NT2/D1 (cell line): ENCODE results near the gene L3MBTL1.
A peak's percentile ranks its signal among the peaks of the same experiment; 100 is the strongest.

Experiments
- DNase-seq: peaks from one replicate; pipeline ENCODE4 v3.0.0-alpha.2; 2011; ENCODE audit warnings: low read depth, low spot score
- H3K27me3 ChIP-seq: 2 replicates; pipeline ENCODE4 v1.6.0; 2011; ENCODE audit warnings: mild to moderate bottlenecking; ENCODE audit not compliant: insufficient read length, insufficient read depth
- H3K36me3 ChIP-seq: 2 replicates; pipeline ENCODE4 v1.6.1; 2011; ENCODE audit warnings: mild to moderate bottlenecking, low read length, mixed read lengths; ENCODE audit not compliant: insufficient read depth, insufficient read length
- H3K4me1 ChIP-seq: 2 replicates; pipeline ENCODE4 v1.5.1; 2011; ENCODE audit not compliant: insufficient read depth, insufficient read length
- H3K4me3 ChIP-seq: 2 replicates; pipeline ENCODE4 v1.5.1; 2011; ENCODE audit warnings: low read depth; ENCODE audit not compliant: insufficient read length
- H3K9ac ChIP-seq: 2 replicates; pipeline ENCODE4 v1.6.0; 2011; ENCODE audit warnings: low read depth; ENCODE audit not compliant: insufficient read length
- H3K9me3 ChIP-seq: 2 replicates; pipeline ENCODE4 v1.5.1; 2011; ENCODE audit warnings: mild to moderate bottlenecking, low read length; ENCODE audit not compliant: insufficient read depth
- SUZ12 ChIP-seq: IDR thresholded peaks from 2 replicates; pipeline ENCODE4 v1.6.1; 2011; ENCODE audit not compliant: insufficient read length, insufficient read depth; ENCODE audit errors: extremely low read depth
- YY1 ChIP-seq: IDR thresholded peaks from 2 replicates; pipeline ENCODE4 v1.6.1; 2011; ENCODE audit not compliant: insufficient read length, insufficient read depth
- ZNF274 ChIP-seq: IDR thresholded peaks from 2 replicates; pipeline ENCODE4 v1.6.1; 2011; ENCODE audit warnings: mild to moderate bottlenecking, low read depth, low read length

L3MBTL1 gene

GRCh38 chr20:43508604-43509040 lies 1.1 kb downstream of the L3MBTL1 start:
- no peaks in the 10 kb centered on the region for H3K9me3 ChIP-seq
- H3K36me3 ChIP-seq, result no peaks in the 10 kb centered on the region
- H3K9ac ChIP-seq, result peak overlapping the region; percentile 52
- DNase-seq, result no peak
- H3K4me3 ChIP-seq, result peak overlapping the region; percentile 68
- no peak for TF ChIP-seq SUZ12
- TF ChIP-seq YY1, result no peak
- no peak for TF ChIP-seq ZNF274
- peaks cover 27% of the 10 kb centered on the region for H3K27me3 ChIP-seq
- peaks cover 7% of the 10 kb centered on the region for H3K4me1 ChIP-seq

GRCh38 chr20:43511879-43512278 lies 4.4 kb downstream of the L3MBTL1 start:
- H3K4me1 ChIP-seq, result peaks cover 7% of the 10 kb centered on the region
- H3K9ac ChIP-seq, result no peak overlapping the region
- peaks cover 6% of the 10 kb centered on the region for H3K27me3 ChIP-seq
- no peak overlapping the region for H3K4me3 ChIP-seq
- TF ChIP-seq SUZ12 (no peak), YY1 (no peak), ZNF274 (no peak)
- peaks cover 11% of the 10 kb centered on the region for H3K36me3 ChIP-seq
- no peak for DNase-seq
- H3K9me3 ChIP-seq, result no peaks in the 10 kb centered on the region

- DNase-seq, result no peak
- H3K27me3 ChIP-seq, result no peaks in the 10 kb centered on the region
- TF ChIP-seq ZNF274 (no peak), YY1 (no peak), SUZ12 (no peak)
- no peaks in the 10 kb centered on the region for H3K9me3 ChIP-seq
- peak overlapping the region; percentile 58 for H3K9ac ChIP-seq
- peak overlapping the region; percentile 90 for H3K4me3 ChIP-seq
- peaks cover 21% of the 10 kb centered on the region for H3K36me3 ChIP-seq
- H3K4me1 ChIP-seq, result peaks cover 7% of the 10 kb centered on the region
Observed at GRCh38 chr20:43513372-43513930, 6.0 kb downstream of the L3MBTL1 start.

GRCh38 chr20:43513931-43514647 lies 6.6 kb downstream of the L3MBTL1 start:
- DNase-seq, result peak; percentile 100
- TF ChIP-seq YY1 (no peak), SUZ12 (no peak), ZNF274 (no peak)
- peaks cover 26% of the 10 kb centered on the region for H3K36me3 ChIP-seq
- no peaks in the 10 kb centered on the region for H3K9me3 ChIP-seq
- peak overlapping the region; percentile 90 for H3K4me3 ChIP-seq
- peaks cover 7% of the 10 kb centered on the region for H3K4me1 ChIP-seq
- H3K27me3 ChIP-seq, result no peaks in the 10 kb centered on the region
- peak overlapping the region; percentile 93 for H3K9ac ChIP-seq

GRCh38 chr20:43514648-43514999 lies 7.1 kb downstream of the L3MBTL1 start:
- peaks cover 29% of the 10 kb centered on the region for H3K36me3 ChIP-seq
- H3K9ac ChIP-seq, result peak overlapping the region; percentile 93
- no peaks in the 10 kb centered on the region for H3K27me3 ChIP-seq
- TF ChIP-seq ZNF274, result no peak
- no peak for TF ChIP-seq YY1
- DNase-seq, result no peak
- peaks cover 5% of the 10 kb centered on the region for H3K4me1 ChIP-seq
- peak overlapping the region; percentile 90 for H3K4me3 ChIP-seq
- H3K9me3 ChIP-seq, result no peaks in the 10 kb centered on the region

- Histone ChIP-seq H3K4me3 (peak overlapping the region; percentile 90), H3K9me3 (no peaks in the 10 kb centered on the region), H3K4me1 (peaks cover 5% of the 10 kb centered on the region), H3K9ac (peak overlapping the region; percentile 93), H3K27me3 (no peaks in the 10 kb centered on the region), H3K36me3 (peaks cover 29% of the 10 kb centered on the region)
- no peak for TF ChIP-seq SUZ12
- TF ChIP-seq ZNF274, result no peak
- TF ChIP-seq YY1, result no peak
- no peak for DNase-seq
Observed at GRCh38 chr20:43515628-43516027, 8.1 kb downstream of the L3MBTL1 start.

GRCh38 chr20:43516251-43516824 lies 8.8 kb downstream of the L3MBTL1 start:
- DNase-seq, result no peak

More at GRCh38 chr20:43516251-43516824, 8.8 kb downstream of the L3MBTL1 start:
- H3K27me3 ChIP-seq, result no peaks in the 10 kb centered on the region
- peaks cover 5% of the 10 kb centered on the region for H3K4me1 ChIP-seq
- TF ChIP-seq YY1, result no peak
- TF ChIP-seq ZNF274, result no peak
- no peak overlapping the region for H3K9ac ChIP-seq
- no peak overlapping the region for H3K4me3 ChIP-seq
- H3K9me3 ChIP-seq, result no peaks in the 10 kb centered on the region
- H3K36me3 ChIP-seq, result peaks cover 29% of the 10 kb centered on the region
